HepG2 (cell line): Measurements from ENCODE around the gene CAMTA1.

Source experiments
- FOXM1 ChIP-seq: sonication (generic); formaldehyde crosslinking; IDR thresholded peaks from 2 replicates; pipeline ENCODE4 v1.5.0; 2020; ENCODE audit warnings: missing genetic modification reagents
- POLR2G ChIP-seq: fragments of 200-400 bp; formaldehyde crosslinking; IDR thresholded peaks from 2 replicates; pipeline ENCODE4 v1.6.1; 2018; ENCODE audit warnings: mild to moderate bottlenecking, low read depth, low read length, moderate library complexity
- RBM39 ChIP-seq: fragments of 200-400 bp; formaldehyde crosslinking; IDR thresholded peaks from one replicate; pipeline ENCODE4 v1.6.1; 2018; ENCODE audit warnings: antibody characterized with exemption, mild to moderate bottlenecking, low read depth, low read length; ENCODE audit not compliant: poor library complexity, severe bottlenecking
- TMF1 ChIP-seq: sonication (generic); formaldehyde crosslinking; IDR thresholded peaks from 2 replicates; pipeline ENCODE4 v1.8.1; 2022; ENCODE audit warnings: low read depth, missing genetic modification reagents
- ZMAT3 ChIP-seq: sonication (generic); formaldehyde crosslinking; conservative IDR thresholded peaks from 2 replicates; pipeline ENCODE4 v1.7.0; 2021; ENCODE audit warnings: missing genetic modification reagents
- TF ChIP-seq, protein P1 (sequence below): sonication (generic); formaldehyde crosslinking; IDR thresholded peaks from 2 replicates; pipeline ENCODE4 v1.5.0; 2020; ENCODE audit warnings: mild to moderate bottlenecking, missing genetic modification reagents, moderate library complexity
- TF ChIP-seq, protein P2 (sequence below): sonication (generic); formaldehyde crosslinking; IDR thresholded peaks from 2 replicates; pipeline ENCODE4 v1.4.0; 2020; ENCODE audit warnings: low read depth, missing genetic modification reagents
- TF ChIP-seq, protein P3 (sequence below): IDR thresholded peaks from 2 replicates; pipeline ENCODE4 v1.6.1; 2016; ENCODE audit warnings: missing compliant biosample characterization, missing genetic modification reagents, borderline replicate concordance

DNA sequence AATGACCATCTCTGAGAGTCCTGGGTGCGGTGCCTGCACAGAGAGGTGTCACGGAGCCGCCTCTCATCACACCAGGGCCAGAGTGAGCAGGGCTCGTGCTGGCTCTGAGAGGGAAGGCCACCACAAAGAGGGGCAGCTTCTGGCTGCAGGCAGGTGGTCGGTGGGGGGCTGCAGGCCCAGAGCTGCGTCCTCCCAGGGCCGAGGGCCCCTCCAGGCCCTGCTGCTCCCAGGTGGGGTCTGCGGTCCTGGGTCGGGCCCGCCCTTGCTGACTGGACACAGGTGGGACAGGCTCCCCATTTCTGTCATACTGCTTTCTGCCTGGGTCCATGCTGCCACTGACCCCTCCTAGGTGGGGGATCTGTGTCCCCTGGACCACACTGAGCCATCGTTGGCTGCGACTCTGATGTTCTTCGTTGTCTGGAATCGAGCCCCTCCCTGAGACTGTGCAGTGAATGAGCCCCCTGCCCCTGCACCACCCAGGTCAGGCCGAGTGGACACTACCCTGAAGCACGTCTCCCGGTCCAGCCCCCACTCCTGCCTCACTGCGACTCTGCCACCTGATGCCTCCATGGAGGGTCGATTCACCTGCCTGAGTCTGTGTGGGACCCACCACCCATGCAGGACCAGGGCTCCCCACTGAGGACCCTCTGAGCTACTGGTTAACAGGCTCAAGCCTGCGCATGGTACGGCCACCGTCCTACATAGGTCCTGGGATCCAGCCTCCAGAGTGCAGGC lies 653.8 kb downstream of the CAMTA1 start:
- TF ChIP-seq, protein P1, sequence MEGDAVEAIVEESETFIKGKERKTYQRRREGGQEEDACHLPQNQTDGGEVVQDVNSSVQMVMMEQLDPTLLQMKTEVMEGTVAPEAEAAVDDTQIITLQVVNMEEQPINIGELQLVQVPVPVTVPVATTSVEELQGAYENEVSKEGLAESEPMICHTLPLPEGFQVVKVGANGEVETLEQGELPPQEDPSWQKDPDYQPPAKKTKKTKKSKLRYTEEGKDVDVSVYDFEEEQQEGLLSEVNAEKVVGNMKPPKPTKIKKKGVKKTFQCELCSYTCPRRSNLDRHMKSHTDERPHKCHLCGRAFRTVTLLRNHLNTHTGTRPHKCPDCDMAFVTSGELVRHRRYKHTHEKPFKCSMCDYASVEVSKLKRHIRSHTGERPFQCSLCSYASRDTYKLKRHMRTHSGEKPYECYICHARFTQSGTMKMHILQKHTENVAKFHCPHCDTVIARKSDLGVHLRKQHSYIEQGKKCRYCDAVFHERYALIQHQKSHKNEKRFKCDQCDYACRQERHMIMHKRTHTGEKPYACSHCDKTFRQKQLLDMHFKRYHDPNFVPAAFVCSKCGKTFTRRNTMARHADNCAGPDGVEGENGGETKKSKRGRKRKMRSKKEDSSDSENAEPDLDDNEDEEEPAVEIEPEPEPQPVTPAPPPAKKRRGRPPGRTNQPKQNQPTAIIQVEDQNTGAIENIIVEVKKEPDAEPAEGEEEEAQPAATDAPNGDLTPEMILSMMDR (CRISPR knock-in tag), result no peak
- TF ChIP-seq RBM39, result no peak
- TF ChIP-seq, protein P2, sequence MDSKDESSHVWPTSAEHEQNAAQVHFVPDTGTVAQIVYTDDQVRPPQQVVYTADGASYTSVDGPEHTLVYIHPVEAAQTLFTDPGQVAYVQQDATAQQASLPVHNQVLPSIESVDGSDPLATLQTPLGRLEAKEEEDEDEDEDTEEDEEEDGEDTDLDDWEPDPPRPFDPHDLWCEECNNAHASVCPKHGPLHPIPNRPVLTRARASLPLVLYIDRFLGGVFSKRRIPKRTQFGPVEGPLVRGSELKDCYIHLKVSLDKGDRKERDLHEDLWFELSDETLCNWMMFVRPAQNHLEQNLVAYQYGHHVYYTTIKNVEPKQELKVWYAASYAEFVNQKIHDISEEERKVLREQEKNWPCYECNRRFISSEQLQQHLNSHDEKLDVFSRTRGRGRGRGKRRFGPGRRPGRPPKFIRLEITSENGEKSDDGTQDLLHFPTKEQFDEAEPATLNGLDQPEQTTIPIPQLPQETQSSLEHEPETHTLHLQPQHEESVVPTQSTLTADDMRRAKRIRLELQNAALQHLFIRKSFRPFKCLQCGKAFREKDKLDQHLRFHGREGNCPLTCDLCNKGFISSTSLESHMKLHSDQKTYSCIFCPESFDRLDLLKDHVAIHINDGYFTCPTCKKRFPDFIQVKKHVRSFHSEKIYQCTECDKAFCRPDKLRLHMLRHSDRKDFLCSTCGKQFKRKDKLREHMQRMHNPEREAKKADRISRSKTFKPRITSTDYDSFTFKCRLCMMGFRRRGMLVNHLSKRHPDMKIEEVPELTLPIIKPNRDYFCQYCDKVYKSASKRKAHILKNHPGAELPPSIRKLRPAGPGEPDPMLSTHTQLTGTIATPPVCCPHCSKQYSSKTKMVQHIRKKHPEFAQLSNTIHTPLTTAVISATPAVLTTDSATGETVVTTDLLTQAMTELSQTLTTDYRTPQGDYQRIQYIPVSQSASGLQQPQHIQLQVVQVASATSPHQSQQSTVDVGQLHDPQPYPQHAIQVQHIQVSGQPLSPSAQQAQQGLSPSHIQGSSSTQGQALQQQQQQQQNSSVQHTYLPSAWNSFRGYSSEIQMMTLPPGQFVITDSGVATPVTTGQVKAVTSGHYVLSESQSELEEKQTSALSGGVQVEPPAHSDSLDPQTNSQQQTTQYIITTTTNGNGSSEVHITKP (CRISPR knock-in tag), result no peak
- TF ChIP-seq, protein P3, sequence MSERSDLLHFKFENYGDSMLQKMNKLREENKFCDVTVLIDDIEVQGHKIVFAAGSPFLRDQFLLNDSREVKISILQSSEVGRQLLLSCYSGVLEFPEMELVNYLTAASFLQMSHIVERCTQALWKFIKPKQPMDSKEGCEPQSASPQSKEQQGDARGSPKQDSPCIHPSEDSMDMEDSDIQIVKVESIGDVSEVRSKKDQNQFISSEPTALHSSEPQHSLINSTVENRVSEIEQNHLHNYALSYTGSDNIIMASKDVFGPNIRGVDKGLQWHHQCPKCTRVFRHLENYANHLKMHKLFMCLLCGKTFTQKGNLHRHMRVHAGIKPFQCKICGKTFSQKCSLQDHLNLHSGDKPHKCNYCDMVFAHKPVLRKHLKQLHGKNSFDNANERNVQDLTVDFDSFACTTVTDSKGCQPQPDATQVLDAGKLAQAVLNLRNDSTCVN (CRISPR knock-in tag), result no peak
- no peak for TF ChIP-seq ZMAT3 (CRISPR knock-in tag)
- TF ChIP-seq FOXM1 (CRISPR knock-in tag), result no peak
- no peak for TF ChIP-seq POLR2G
- TF ChIP-seq TMF1 (CRISPR knock-in tag), result no peak
